Stimulated activated CD8-positive, alpha-beta memory T cell treated with anti-CD3 and anti-CD28 coated beads, Interleukin-2, amount 100 ng/mL, for 1 hour (primary cell): Measurements from ENCODE around the gene KLK3.
"Not testable (repeated sequence)": the region's sequence is repeated elsewhere in the genome, so short reads cannot be mapped to it uniquely, and the experiment has no call there.

Experiments
- DNase-seq, 2 donors: peaks; one replicate each; pipeline ENCODE4 v3.0.0-alpha.2; 2020; ENCODE audit warnings: low read depth in 2 of 2

The KLK3 gene

DNA sequence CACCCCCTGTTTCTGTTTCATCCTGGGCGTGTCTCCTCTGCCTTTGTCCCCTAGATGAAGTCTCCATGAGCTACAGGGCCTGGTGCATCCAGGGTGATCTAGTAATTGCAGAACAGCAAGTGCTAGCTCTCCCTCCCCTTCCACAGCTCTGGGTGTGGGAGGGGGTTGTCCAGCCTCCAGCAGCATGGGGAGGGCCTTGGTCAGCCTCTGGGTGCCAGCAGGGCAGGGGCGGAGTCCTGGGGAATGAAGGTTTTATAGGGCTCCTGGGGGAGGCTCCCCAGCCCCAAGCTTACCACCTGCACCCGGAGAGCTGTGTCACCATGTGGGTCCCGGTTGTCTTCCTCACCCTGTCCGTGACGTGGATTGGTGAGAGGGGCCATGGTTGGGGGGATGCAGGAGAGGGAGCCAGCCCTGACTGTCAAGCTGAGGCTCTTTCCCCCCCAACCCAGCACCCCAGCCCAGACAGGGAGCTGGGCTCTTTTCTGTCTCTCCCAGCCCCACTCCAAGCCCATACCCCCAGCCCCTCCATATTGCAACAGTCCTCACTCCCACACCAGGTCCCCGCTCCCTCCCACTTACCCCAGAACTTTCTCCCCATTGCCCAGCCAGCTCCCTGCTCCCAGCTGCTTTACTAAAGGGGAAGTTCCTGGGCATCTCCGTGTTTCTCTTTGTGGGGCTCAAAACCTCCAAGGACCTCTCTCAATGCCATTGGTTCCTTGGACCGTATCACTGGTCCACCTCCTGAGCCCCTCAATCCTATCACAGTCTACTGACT, at the start of gene KLK3:
KLK3 (plus strand) TSS at position 280 of the 775 bp plus-strand sequence; CDS start at position 321, 41 bp downstream.
- DNase-seq: no peak

DNA sequence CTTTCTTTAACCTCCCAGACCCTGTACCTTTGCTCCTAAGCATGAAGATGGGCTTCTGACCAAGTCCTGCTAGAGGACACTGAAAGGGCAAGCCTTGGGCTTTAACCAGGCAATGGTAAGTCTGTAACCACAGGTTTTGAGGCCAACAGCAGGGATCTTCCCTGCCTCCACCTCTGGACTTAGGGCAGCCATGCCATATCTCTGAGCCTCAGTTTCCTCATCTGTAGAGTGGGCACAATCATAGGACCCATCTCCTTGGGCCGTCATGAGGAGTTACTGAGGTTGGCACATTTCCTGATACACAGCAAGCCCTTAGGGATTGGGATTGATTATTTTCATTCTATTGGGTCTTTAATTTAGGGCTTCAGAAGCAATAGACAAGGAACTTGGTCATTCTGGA, 45.9 kb upstream of the KLK3 start:
- no peak for DNase-seq

DNA sequence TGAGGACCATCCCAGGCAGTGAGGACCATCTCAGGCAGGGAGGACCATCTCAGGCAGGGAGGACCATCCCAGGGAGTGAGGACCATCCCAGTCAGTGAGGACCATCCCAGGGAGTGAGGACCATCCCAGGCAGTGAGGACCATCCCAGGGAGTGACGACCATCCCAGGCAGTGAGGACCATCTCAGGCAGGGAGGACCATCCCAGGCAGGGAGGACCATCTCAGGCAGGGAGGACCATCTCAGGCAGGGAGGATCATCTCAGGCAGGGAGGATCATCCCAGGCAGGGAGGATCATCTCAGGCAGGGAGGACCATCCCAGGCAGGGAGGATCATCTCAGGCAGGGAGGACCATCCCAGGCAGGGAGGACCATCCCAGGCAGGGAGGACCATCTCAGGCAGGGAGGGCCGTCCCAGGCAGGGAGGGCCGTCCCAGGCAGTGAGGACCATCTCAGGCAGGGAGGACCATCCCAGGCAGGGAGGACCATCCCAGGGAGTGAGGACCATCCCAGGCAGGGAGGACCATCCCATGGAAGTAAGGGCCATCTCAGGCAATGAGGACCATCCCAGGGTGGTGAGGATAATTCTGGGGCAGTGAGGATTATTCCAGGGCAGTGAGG, 43.0 kb upstream of the KLK3 start:
- not testable (repeated sequence) for DNase-seq

DNA sequence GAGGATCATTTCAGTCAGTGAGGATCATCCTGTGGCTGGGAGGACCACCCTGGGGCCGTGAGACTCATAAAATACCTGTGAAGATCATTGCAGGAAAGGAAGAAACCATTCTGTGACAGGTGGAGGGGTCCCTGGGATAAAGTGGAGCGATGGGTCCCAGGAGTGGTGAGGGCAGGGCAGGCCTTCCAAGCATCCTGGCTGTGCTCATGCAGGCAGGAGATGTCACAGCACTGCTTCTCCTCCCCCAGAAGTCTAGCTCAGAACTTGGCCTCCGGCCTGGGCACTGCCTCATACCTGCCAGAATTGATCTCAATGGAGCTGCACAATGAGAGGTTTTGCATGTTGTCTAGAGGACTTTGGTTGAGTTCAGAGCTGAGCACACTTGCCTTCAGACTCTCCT, 42.2 kb upstream of the KLK3 start:
- no peak for DNase-seq

DNA sequence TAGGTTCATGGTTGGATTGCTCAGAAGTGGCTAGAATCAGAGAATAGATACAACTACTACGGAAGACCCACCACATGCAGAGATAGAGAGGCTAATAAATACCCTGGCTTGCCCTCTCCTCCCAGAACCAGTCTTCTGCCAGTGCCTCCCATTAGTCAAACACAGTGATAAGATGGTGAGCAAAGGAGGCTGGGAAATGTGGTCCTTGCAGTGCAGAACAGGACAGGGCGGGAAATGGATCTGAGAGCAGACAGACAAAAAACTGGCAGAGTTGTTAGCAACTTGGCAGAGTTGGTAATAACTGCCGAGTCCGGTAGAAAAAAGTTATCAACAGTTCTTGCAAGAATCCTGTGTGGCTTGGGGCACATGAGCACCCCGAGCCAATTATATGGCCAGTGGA, 39.8 kb upstream of the KLK3 start:
- no peak for DNase-seq

DNA sequence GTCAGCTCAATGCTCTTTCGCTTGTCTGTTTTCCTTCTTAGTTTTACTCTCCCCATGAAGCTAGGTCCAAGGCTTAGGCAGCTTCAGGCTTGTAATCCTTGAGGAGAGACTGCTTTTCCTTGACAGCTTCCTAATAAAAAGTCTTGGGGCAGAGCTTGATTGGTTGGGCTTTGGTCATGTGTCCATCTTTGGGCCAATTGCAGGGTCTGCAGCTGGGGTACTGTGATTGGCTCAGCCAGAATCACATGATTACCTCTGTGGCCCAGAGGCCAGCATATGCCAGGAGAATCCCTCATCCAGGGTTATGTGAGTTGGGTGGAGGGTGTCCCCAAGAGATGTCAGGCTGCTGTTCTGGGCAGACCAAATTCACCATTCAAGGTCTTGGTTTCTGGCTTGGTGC, 39.3 kb upstream of the KLK3 start:
- DNase-seq: no peak

DNA sequence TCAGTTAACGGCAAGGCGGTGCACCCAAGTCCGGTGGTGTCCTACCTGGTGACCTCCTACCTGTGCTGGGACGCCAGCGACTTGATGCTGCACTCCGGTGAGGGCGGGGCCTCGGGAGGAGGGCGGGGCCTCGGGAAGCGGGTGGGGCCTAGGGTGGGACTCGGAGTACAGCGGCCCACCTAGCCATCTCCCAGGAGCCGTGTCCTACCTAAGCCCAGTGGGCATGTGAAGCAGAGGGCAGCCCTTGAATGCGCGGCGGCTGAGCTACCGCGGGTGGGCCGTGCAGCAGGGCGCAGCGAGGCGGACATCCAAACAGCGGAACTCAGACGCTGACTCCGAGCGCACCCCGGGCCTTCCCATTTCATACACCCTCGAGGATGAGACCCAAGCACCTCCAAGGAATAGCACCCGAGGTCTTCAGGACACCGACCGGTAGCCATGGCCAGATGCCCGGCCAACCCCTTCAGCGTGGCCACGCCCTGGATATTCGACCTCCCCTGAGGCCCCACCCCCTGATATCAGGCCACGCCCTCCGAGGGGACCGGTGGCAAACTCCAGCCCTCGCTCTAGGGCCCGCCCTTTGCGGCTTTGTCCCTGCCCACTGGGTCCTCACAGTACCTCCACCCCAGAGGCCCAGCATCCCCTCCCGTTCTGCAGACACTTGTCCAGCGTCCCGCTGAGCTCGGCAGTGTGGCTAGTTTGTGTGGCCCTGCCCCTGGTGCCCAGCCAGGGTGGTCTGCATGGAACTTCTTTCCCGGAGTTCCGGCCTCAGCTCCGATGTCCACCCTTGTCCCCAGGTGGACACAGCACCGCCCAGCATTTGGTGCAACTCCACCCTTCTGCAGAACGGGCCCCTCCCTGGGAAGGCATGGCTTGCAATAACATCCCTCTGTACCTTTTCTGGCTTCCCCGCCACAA, 36.5 kb upstream of the KLK3 start:
- DNase-seq: no peak

DNA sequence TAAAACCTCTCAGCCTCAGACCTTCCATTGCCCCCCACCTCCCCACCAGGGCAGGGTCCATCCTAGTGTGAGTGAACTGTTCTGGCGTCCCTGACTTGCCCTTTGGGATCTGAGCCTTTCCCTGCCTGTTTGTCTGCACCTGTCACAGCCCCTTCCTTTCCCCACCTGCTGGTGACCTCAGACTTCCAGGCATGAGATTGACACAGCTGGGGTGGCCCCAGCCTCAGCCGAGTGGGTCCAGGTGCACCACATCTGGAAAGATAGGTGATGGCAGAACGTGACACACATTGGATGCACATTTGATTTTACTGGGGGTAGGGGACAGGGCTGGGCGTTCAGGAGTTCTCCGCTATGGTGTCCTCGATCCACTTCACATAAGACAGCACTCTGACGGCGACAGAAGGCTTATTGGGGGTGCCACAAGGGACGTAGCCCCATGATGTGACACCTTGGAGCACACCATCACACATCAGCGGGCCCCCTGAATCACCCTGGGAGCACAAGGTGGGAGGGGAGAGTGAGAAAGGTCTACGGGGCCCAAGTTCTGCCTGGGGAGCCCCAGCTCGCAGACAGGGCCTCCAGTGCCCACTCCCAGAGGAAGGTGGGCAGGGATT, 35.7 kb upstream of the KLK3 start:
- no peak for DNase-seq

DNA sequence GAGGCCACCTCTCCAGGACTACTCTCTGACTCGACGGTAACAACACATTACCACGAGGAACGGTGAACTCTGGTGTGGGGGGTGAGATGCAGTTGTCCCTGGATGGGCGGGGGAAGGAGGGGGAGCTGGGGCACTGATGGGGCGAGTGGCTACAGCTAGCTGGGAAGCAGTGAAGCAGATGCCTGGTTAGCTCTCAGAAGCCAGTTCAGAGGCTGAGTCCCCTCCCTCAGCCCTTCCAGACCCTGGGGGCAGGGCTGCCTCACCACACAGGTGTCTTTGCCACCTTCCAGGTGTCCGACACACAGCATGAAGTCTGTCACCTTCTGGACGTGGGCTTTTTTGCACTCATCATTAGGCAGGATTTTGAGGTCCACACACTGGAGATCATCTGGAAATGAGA, 35.1 kb upstream of the KLK3 start:
- no peak for DNase-seq

DNA sequence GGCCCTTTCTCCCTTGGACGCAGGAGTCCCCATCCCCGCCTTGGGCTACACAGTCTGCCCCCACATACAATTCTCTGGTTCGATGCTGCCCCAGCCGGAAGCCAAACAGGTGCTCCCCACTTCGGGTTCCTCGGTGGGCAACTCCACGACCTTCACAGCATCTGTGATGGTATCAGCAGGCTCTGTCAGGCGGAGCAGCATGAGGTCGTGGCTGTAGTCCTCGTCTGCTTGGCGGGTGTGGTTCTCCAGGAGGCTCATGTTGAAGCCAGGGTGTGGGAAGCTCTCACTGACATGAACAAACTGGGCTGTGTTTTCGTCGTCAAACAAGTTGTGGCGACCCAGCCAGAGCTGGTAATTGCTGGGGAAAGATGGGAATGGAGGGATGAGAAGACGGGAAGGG, 34.6 kb upstream of the KLK3 start:
- no peak for DNase-seq

DNA sequence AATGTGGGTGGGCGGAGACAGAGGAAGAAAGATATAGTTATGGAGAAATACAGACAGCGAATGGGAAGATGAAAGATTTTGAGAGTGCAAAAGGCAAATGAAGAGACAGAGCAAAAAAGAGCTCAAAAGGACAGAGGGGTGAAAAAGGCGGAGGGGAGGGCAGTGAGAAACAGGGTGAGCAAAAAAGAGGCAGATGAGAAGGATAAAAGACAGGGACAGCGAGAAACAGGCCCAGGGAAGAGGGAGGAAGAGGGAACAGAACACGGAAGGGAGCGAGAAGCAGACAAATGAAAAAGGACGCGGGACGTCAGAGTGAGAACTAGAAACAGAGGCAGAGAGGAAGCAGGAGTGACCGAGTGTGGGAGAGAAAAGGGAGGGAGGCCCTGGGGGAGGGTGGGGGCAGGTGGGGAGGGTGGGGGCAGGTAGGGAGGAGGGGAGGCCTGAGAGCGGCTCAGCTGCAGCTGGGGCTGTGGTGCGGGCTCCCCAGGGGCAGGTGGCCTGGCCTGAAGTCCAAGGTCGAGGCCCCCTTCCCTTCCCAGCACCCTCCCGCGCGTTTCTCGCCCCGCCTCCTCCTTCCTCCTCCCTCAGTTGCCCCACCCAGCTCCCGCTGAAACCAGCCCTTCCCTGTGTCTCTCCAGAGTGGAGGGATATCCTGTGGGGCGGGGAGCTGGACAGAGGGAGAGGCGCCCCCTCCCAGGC, 34.0 kb upstream of the KLK3 start:
- DNase-seq: no peak

DNA sequence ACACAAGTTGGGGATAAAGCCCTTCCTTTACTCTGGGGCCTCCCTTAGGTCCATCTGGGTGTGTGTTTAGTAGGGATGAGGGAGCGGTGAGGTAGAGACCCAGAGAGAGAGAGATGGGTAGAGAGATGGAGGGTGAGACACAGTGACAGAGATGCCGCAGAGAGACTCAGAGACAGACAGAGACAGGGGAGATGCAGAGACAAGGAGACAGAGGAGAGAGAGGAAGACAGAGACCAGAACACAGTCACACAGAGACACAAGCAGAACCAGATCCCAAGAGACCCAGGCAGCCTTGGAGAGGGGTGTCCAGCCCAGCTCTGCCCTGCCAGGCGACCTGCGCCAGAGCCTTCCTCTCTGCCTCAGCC, 33.5 kb upstream of the KLK3 start:
- DNase-seq: no peak

DNA sequence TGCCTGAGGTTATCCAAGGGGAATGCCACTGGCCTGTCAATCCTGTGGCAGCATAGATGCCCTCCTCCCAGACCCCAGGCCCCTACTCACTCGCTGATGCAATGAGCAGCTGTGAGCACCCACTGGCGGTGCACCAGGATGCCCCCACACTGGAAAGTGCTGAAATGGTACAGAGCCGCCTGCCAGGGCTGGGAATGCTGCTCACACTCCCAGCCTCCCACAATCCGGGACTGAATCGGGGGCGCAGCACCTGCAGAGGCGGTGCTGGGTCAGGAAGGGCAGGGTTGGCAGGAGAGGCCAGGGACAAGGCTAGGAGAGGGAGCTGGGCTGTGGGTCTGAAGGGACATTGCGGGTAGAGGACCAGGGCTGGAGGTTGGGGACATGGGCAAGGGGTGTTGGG, 33.1 kb upstream of the KLK3 start:
- no peak for DNase-seq

DNA sequence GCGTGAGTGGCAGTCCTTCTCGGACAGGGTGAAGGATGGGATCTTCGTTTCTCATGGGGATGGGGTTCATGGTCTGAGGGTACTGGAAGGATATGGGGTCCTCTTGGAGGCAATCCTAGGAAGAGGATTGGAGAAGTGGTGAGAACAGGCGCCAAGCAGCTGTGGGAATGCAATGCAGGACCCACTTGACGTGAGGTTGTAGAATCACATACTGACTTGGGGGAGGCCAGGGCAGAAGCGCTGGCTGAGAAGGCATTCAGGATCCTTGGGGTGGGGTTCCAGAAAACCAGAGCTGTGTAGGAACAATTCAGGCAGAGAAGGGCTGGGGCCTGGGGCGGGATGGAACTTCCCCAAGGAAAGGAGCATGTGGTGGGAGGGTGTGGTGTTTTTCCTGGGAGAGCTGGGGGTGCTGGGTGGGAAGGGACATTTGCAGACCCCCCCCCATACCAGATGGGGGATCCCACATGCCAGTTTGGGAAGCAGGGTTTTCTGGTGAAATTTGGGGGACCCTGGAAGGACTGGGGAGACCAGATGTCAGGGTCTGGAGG, 32.0 kb upstream of the KLK3 start:
- DNase-seq: no peak

DNA sequence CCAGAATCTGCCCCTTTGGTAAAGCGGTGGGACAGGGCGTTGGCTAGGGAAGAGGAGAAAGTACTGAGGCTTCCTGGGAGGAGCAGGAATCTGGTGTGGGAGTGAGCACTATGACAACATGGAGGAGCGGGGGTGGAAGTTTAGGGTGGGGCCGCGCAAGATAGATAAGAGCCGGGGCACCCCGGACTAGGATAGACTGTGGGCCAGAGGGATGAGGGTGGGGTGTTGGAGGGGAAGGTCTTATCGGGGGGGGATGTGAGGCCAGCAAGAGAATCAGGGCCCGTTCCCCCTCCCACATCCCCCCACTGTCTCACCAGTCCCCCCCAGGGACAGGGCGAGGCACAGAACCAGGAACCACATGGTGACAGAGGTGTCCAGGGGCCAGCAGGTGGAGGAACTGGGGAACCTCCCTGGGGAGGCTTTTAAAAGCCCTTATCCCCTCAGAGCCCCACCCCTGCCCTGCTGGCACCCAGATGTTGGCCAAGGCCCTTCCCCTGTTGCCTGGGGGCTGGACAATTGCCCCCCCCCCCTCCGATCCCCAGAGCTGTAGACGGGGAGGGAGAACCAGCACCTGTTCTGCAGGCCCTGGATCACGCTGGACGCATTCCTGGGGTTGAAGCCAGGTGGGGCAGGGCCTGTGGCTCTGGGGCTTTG, 31.2 kb upstream of the KLK3 start, which contains the start of gene KLK1:
KLK1 (minus strand) TSS at position 399 of the 654 bp plus-strand sequence; CDS start at position 360, 39 bp downstream.
- DNase-seq: no peak

DNA sequence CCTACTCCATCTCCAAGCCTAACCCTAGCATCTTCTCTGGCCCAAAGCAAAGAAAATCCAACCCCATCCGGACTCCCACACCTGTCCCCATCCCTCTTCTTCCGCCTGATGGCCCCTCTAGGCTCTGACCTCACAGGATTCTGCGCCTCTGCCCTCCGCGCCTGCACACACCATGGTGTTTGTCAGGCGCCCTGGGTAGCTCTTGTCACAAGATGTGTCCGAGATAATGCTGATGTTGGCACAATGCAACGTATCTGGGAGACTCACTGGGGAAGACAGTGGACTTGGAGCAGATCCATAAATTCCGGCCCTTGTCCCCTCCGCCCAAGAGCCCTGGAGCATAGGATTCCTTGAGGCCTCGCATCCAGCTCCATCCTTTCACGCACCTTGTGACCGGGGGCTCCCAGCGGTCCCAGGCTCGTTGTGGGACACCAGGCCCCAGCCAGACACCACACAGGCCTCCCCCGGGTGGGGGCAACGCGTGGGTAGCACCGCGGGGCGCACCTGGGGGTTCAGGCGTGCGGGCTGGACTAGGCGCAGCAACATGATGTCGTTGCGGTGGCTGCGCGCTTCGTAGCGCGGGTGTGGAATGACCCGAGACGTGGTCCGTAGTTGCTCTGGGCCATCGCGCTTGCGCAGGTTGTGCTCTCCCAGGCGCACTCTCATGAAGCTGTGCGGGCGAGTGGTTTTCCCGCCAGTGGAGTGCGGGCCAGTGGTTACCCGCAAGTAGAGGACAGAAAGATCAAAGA, 28.0 kb upstream of the KLK3 start:
- DNase-seq: no peak

DNA sequence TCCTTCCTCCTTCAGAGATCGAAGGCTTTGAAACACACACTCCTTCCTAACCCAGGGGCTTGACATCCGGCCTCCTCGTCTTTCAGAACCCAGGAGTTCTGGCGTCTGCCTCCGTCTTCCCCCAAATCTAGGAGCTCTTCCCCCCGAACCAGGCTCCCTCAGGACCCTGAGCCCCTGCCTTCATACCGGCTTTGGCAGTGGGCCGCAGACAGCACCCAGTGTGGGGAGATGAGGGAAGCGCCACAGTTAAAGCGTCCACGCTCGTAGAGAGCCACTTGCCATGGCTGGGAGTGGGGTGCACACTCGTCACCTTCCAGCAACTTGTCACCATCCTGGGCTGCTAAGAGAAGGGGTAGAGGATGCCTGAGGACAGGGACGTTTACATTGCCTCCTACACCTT, 27.2 kb upstream of the KLK3 start:
- no peak for DNase-seq

DNA sequence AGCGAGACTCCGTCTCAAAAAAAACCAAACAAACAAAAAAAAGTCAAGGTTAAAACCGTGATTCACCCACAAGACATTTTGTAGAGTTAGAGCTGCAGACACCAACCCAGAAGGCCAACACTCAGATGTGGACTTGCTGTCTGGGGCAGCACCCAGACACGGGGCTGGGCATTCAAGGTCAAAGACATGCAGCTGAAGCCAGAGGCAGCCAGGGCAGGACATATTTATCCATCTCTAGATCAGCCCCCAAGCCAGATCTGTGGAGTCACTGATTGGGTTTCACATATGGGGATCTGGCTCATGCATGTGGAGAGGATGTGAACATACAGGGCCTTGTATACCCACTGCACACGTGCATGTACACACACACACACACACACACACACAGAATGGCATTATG, 24.9 kb upstream of the KLK3 start:
- no peak for DNase-seq

DNA sequence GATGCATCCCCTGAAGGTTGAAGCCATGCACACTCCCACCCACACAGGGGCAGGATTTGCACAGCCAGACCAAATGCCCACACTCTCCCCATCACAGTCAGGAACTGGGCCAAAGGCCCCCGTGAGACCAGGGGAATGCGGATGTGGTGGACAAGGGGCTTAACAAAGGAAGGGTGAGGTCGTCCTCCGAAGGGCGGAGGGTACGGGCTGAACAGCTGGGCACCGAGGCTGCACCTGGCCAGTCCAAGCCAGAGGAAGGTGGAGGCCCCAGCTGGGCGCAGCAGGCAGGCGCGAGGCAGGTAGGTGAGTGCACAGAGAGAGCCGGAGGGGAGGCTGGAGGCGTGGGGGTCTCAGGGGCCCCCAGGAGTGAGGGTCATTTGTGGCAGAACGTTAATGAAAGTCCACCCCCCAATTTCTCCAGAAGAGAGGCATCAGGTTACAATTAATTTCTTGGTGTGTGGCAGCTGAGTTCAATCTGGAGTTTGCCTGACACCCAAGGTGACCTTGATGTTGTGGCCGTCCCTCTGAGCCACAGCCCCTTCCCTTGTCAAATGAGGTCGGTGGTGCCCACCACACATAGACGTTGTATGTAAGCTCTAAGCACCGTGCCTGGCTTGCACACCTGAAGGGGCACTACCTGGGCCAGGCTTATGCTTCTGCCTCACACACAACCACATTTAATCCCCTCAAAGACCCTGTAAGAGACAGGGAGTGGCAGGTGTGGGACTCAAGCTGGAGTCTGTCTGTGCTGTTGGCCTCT, 24.3 kb upstream of the KLK3 start:
- DNase-seq: no peak
